BLaER1 (cell line): ENCODE measurements around the gene LXN.
A peak's percentile ranks its signal among the peaks of the same experiment; 100 is the strongest.

Experiments used
- H3K27ac ChIP-seq: shearing (Covaris generic); formaldehyde crosslinking; 2 replicates; pipeline ENCODE4 v1.8.1; 2022
- H3K27me3 ChIP-seq: shearing (Covaris generic); formaldehyde crosslinking; 2 replicates; pipeline ENCODE4 v1.8.1; 2022
- H3K36me3 ChIP-seq: shearing (Covaris generic); formaldehyde crosslinking; 2 replicates; pipeline ENCODE4 v1.8.1; 2022
- H3K4me1 ChIP-seq: shearing (Covaris generic); formaldehyde crosslinking; 2 replicates; pipeline ENCODE4 v1.8.1; 2022
- H3K4me2 ChIP-seq: shearing (Covaris generic); formaldehyde crosslinking; 2 replicates; pipeline ENCODE4 v1.8.1; 2022
- H3K4me3 ChIP-seq: shearing (Covaris generic); formaldehyde crosslinking; 2 replicates; pipeline ENCODE4 v1.8.1; 2022
- H3K9ac ChIP-seq: shearing (Covaris generic); formaldehyde crosslinking; 2 replicates; pipeline ENCODE4 v1.8.1; 2022
- H3K9me3 ChIP-seq: shearing (Covaris generic); formaldehyde crosslinking; 2 replicates; pipeline ENCODE4 v1.8.1; 2022
- H4K20me1 ChIP-seq: shearing (Covaris generic); formaldehyde crosslinking; 2 replicates; pipeline ENCODE4 v1.8.1; 2022
- Cebpa-rat ChIP-seq: shearing (Covaris generic); IDR thresholded peaks from 2 replicates; pipeline ENCODE4 v1.8.1; 2022

LXN gene

DNA sequence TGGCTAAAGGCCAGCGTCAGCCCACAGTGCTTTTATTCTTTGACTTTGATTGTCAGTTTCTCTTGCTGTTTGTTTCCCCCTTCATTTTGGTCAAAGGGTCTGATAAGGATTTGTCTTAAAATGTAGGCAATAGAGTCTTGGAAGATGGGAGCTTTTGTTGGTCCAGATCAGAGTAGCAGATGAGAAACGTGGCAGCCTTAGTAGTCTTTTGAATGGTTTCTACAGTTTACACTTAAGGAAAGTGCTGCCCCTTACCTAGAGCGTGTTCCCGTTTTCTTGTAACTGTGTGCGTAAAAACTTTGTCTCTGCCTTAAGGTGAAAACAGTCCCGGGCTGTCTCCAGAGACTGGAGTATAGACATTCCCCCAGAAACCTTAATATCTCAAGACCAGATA, 630 bp downstream of the LXN start:
- no peaks in the 10 kb centered on the region for H3K9me3 ChIP-seq
- peak overlapping the region; percentile 75 for H3K4me3 ChIP-seq
- H3K36me3 ChIP-seq = peaks cover 36% of the 10 kb centered on the region
- H3K27ac ChIP-seq = peak overlapping the region; percentile 75
- H3K4me2 ChIP-seq = peak overlapping the region; percentile 87
- no peak for TF ChIP-seq Cebpa-rat
- peak overlapping the region; percentile 82 for H3K9ac ChIP-seq
- H3K4me1 ChIP-seq = peaks cover 16% of the 10 kb centered on the region
- H4K20me1 ChIP-seq = no peaks in the 10 kb centered on the region
- H3K27me3 ChIP-seq = no peaks in the 10 kb centered on the region

- Histone ChIP-seq H4K20me1 (no peaks in the 10 kb centered on the region), H3K9me3 (no peaks in the 10 kb centered on the region), H3K4me2 (no peak overlapping the region), H3K27me3 (no peaks in the 10 kb centered on the region), H3K4me3 (no peak overlapping the region), H3K27ac (no peak overlapping the region), H3K9ac (no peak overlapping the region), H3K36me3 (peaks cover 66% of the 10 kb centered on the region), H3K4me1 (peaks cover 16% of the 10 kb centered on the region)
- no peak for TF ChIP-seq Cebpa-rat
Measured at GRCh38 chr3:158668506-158668905, 3.9 kb downstream of the LXN start.

GRCh38 chr3:158666416-158666815, 6.0 kb downstream of the LXN start:
- no peak for TF ChIP-seq Cebpa-rat
- Histone ChIP-seq H3K9ac (no peak overlapping the region), H3K36me3 (peaks cover 82% of the 10 kb centered on the region), H3K27me3 (no peaks in the 10 kb centered on the region), H3K9me3 (no peaks in the 10 kb centered on the region), H3K4me3 (no peak overlapping the region), H3K4me2 (no peak overlapping the region), H4K20me1 (no peaks in the 10 kb centered on the region), H3K27ac (no peak overlapping the region), H3K4me1 (peaks cover 11% of the 10 kb centered on the region)

DNA sequence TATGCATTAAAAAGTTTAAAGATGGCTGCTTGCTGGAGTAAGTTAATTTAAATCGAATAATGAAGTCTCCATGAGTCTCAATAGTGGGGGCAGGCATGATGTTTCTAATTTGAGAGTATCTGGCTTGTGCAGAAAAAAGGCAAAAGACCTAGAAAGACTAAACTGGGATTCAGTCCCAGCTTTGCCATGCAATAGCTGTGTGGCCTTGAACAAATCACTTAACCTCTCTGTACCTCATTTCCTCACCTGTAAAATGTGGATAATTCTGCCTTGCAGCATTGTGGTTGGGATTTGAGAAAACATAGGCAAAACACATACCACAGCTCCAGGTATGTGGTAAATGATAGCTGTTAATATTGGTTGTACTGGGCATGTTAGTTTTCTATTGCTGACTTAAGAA, 8.6 kb downstream of the LXN start:
- Histone ChIP-seq H3K27me3 (no peaks in the 10 kb centered on the region), H3K9me3 (no peaks in the 10 kb centered on the region), H3K27ac (no peak overlapping the region), H3K36me3 (peaks cover 89% of the 10 kb centered on the region), H3K4me3 (no peak overlapping the region), H3K9ac (no peak overlapping the region), H3K4me2 (no peak overlapping the region), H3K4me1 (no peaks in the 10 kb centered on the region), H4K20me1 (no peaks in the 10 kb centered on the region)
- no peak for TF ChIP-seq Cebpa-rat

GRCh38 chr3:158663246-158663645, 9.2 kb downstream of the LXN start:
- no peak overlapping the region for H3K4me2 ChIP-seq
- TF ChIP-seq Cebpa-rat = no peak
- no peaks in the 10 kb centered on the region for H4K20me1 ChIP-seq
- H3K9me3 ChIP-seq = no peaks in the 10 kb centered on the region
- no peak overlapping the region for H3K27ac ChIP-seq
- H3K4me1 ChIP-seq = no peaks in the 10 kb centered on the region
- no peak overlapping the region for H3K4me3 ChIP-seq
- no peaks in the 10 kb centered on the region for H3K27me3 ChIP-seq
- H3K9ac ChIP-seq = no peak overlapping the region
- peaks cover 87% of the 10 kb centered on the region for H3K36me3 ChIP-seq

GRCh38 chr3:158660711-158661110, 11.7 kb downstream of the LXN start:
- Histone ChIP-seq H3K9ac (no peak overlapping the region), H3K36me3 (peaks cover 84% of the 10 kb centered on the region), H3K4me2 (no peak overlapping the region), H3K4me3 (no peak overlapping the region), H3K9me3 (no peaks in the 10 kb centered on the region), H3K27ac (no peak overlapping the region), H3K4me1 (no peaks in the 10 kb centered on the region), H3K27me3 (no peaks in the 10 kb centered on the region), H4K20me1 (no peaks in the 10 kb centered on the region)
- no peak for TF ChIP-seq Cebpa-rat

- peaks cover 83% of the 10 kb centered on the region for H3K36me3 ChIP-seq
- no peak overlapping the region for H3K27ac ChIP-seq
- no peak for TF ChIP-seq Cebpa-rat
- no peak overlapping the region for H3K4me3 ChIP-seq
- H3K4me2 ChIP-seq = no peak overlapping the region
- no peaks in the 10 kb centered on the region for H3K27me3 ChIP-seq
- H3K4me1 ChIP-seq = no peaks in the 10 kb centered on the region
- H3K9me3 ChIP-seq = no peaks in the 10 kb centered on the region
- no peaks in the 10 kb centered on the region for H4K20me1 ChIP-seq
- H3K9ac ChIP-seq = no peak overlapping the region
Measured at GRCh38 chr3:158659454-158660237, 12.8 kb downstream of the LXN start.

GRCh38 chr3:158658889-158659288, 13.6 kb downstream of the LXN start:
- Histone ChIP-seq H4K20me1 (no peaks in the 10 kb centered on the region), H3K27me3 (no peaks in the 10 kb centered on the region), H3K9me3 (no peaks in the 10 kb centered on the region), H3K9ac (no peak overlapping the region), H3K4me1 (no peaks in the 10 kb centered on the region), H3K36me3 (peaks cover 83% of the 10 kb centered on the region), H3K4me3 (no peak overlapping the region), H3K4me2 (no peak overlapping the region), H3K27ac (no peak overlapping the region)
- no peak for TF ChIP-seq Cebpa-rat

- TF ChIP-seq Cebpa-rat = no peak
- Histone ChIP-seq H3K4me2 (no peak overlapping the region), H3K4me3 (no peak overlapping the region), H3K9ac (no peak overlapping the region), H4K20me1 (no peaks in the 10 kb centered on the region; the same call in 1 of the 2 replicates), H3K27me3 (no peaks in the 10 kb centered on the region), H3K27ac (no peak overlapping the region), H3K9me3 (no peaks in the 10 kb centered on the region), H3K36me3 (peaks cover 79% of the 10 kb centered on the region), H3K4me1 (no peaks in the 10 kb centered on the region)
Measured at GRCh38 chr3:158652463-158652862, 20.0 kb downstream of the LXN start.

GRCh38 chr3:158651192-158651591, 21.3 kb downstream of the LXN start:
- TF ChIP-seq Cebpa-rat = no peak
- Histone ChIP-seq H3K27ac (no peak overlapping the region), H3K27me3 (no peaks in the 10 kb centered on the region), H3K9ac (no peak overlapping the region), H3K4me1 (no peaks in the 10 kb centered on the region), H4K20me1 (no peaks in the 10 kb centered on the region; the same call in 1 of the 2 replicates), H3K9me3 (no peaks in the 10 kb centered on the region), H3K4me2 (no peak overlapping the region), H3K36me3 (peaks cover 80% of the 10 kb centered on the region), H3K4me3 (no peak overlapping the region)
